HK-2 (cell line): ENCODE results near the gene SEMA6D.

ENCODE experiments used
- DNase-seq: peaks from one replicate; pipeline ENCODE4 v3.0.0-alpha.2; 2018; ENCODE audit not compliant: unreplicated experiment

SEMA6D gene

GRCh38 chr15:47743385-47743784, 26.1 kb downstream of the SEMA6D start:
- DNase-seq = no peak

- DNase-seq = no peak
These were observed 26.6 kb downstream of the SEMA6D start for GRCh38 chr15:47743886-47744285.

- DNase-seq = no peak
These were observed 27.2 kb downstream of the SEMA6D start for GRCh38 chr15:47744496-47744895.

GRCh38 chr15:47744973-47745372, 27.7 kb downstream of the SEMA6D start:
- DNase-seq = no peak

- DNase-seq = no peak
These were observed 29.2 kb downstream of the SEMA6D start for GRCh38 chr15:47746516-47746915.

GRCh38 chr15:47750030-47750739, 32.9 kb downstream of the SEMA6D start:
- DNase-seq = peak; percentile 24

- no peak for DNase-seq
These were observed 33.5 kb downstream of the SEMA6D start for GRCh38 chr15:47750740-47751262.

- DNase-seq = no peak
These were observed 36.3 kb downstream of the SEMA6D start for GRCh38 chr15:47753591-47753990.

GRCh38 chr15:47754312-47754711, 37.0 kb downstream of the SEMA6D start:
- no peak for DNase-seq

- no peak for DNase-seq
These were observed 38.6 kb downstream of the SEMA6D start for GRCh38 chr15:47755941-47756340.

GRCh38 chr15:47756872-47757271, 39.6 kb downstream of the SEMA6D start:
- DNase-seq = peak; percentile 7

GRCh38 chr15:47757331-47757730, 40.0 kb downstream of the SEMA6D start:
- no peak for DNase-seq

- no peak for DNase-seq
These were observed 45.3 kb downstream of the SEMA6D start for GRCh38 chr15:47762621-47763020.

GRCh38 chr15:47764666-47765065, 47.4 kb downstream of the SEMA6D start:
- DNase-seq = no peak

- DNase-seq = no peak
These were observed 49.1 kb downstream of the SEMA6D start for GRCh38 chr15:47766406-47766805.

GRCh38 chr15:47767035-47767434, 49.7 kb downstream of the SEMA6D start:
- DNase-seq = no peak

GRCh38 chr15:47768735-47769134, 51.4 kb downstream of the SEMA6D start:
- no peak for DNase-seq

- DNase-seq = no peak
These were observed 51.9 kb downstream of the SEMA6D start for GRCh38 chr15:47769166-47769565.

GRCh38 chr15:47773143-47773542, 55.8 kb downstream of the SEMA6D start:
- no peak for DNase-seq

GRCh38 chr15:47778263-47778770, 61.0 kb downstream of the SEMA6D start:
- DNase-seq = no peak

GRCh38 chr15:47780971-47781370, 63.7 kb downstream of the SEMA6D start:
- no peak for DNase-seq

GRCh38 chr15:47781527-47781926, 64.2 kb downstream of the SEMA6D start:
- DNase-seq = no peak

GRCh38 chr15:47784820-47785219, 67.5 kb downstream of the SEMA6D start:
- DNase-seq = no peak

- no peak for DNase-seq
These were observed 69.1 kb downstream of the SEMA6D start for GRCh38 chr15:47786371-47786770.
